22Rv1 (cell line): Measurements from ENCODE around the gene MPRIP.

Experiments
- H3K27ac ChIP-seq: fragments of 450-650 bp; 2 replicates; pipeline ENCODE4 v1.5.1; 2017
- ZFX ChIP-seq: fragments of 450-650 bp; IDR thresholded peaks from 2 replicates; pipeline ENCODE4 v1.6.1; 2017; ENCODE audit warnings: antibody characterized with exemption, borderline replicate concordance
- TF ChIP-seq, protein P1 (sequence below): fragments of 450-650 bp; IDR thresholded peaks from 2 replicates; pipeline ENCODE4 v1.5.1; 2017; ENCODE audit warnings: mild to moderate bottlenecking

MPRIP gene

DNA sequence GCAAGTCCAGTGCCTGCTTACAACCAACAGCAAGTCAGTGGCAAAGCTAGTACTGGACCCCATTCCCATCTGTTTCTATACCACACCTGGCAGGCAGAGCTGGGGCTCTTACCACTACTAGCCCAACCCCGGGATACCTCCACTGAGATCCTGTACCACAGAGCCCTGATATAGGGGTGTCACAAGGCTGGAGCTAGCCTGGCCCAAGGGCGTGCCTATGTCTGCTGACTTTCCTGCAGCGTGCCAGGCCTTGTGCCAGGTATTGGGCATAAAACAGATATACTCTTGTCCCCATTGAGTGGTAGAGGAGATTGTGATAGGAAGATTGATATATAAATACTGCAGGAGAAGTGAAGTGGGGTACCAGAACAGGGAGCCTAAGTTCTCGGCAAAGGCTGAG lies 119.5 kb downstream of the MPRIP start:
- no peak overlapping the region for H3K27ac ChIP-seq
- TF ChIP-seq, protein P1, sequence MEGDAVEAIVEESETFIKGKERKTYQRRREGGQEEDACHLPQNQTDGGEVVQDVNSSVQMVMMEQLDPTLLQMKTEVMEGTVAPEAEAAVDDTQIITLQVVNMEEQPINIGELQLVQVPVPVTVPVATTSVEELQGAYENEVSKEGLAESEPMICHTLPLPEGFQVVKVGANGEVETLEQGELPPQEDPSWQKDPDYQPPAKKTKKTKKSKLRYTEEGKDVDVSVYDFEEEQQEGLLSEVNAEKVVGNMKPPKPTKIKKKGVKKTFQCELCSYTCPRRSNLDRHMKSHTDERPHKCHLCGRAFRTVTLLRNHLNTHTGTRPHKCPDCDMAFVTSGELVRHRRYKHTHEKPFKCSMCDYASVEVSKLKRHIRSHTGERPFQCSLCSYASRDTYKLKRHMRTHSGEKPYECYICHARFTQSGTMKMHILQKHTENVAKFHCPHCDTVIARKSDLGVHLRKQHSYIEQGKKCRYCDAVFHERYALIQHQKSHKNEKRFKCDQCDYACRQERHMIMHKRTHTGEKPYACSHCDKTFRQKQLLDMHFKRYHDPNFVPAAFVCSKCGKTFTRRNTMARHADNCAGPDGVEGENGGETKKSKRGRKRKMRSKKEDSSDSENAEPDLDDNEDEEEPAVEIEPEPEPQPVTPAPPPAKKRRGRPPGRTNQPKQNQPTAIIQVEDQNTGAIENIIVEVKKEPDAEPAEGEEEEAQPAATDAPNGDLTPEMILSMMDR: no peak
- no peak for TF ChIP-seq ZFX

DNA sequence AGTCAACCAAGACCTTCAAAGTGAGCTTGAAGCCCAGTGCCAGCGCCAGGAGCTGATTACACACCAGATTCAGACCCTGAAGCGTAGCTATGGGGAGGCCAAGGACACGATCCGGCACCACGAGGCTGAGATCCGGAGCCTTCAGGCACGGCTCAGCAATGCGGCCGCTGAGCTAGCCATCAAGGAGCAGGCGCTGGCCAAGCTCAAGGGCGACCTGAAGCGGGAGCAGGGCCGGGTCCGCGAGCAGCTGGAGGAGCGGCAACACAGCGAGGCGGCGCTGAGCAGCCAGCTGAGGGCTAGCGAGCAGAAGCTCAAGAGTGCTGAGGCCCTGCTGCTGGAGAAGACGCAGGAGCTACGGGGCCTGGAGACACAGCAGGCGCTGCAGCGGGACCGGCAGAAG lies 121.9 kb downstream of the MPRIP start:
- TF ChIP-seq, protein P1: no peak
- TF ChIP-seq ZFX: no peak

DNA sequence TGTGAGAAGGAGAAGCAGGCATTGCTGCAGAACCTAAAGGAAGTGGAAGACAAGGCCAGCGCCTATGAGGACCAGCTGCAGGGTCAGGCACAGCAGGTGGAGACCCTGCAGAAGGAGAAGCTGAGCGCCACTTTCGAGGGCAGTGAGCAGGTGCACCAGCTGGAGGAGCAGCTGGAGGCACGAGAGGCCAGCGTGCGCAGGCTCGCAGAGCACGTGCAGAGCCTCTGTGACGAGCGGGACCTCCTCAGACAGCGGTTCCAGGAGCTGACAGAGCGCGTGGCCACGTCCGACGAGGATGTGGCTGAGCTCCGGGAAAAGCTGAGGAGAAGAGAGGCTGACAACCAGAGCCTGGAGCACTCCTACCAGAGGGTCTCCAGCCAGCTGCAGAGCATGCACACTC lies 122.4 kb downstream of the MPRIP start:
- H3K27ac ChIP-seq: no peak overlapping the region
- no peak for TF ChIP-seq ZFX
- TF ChIP-seq, protein P1: no peak

More for the DNA sequence above, 121.9 kb downstream of the MPRIP start:
- H3K27ac ChIP-seq: no peak overlapping the region

DNA sequence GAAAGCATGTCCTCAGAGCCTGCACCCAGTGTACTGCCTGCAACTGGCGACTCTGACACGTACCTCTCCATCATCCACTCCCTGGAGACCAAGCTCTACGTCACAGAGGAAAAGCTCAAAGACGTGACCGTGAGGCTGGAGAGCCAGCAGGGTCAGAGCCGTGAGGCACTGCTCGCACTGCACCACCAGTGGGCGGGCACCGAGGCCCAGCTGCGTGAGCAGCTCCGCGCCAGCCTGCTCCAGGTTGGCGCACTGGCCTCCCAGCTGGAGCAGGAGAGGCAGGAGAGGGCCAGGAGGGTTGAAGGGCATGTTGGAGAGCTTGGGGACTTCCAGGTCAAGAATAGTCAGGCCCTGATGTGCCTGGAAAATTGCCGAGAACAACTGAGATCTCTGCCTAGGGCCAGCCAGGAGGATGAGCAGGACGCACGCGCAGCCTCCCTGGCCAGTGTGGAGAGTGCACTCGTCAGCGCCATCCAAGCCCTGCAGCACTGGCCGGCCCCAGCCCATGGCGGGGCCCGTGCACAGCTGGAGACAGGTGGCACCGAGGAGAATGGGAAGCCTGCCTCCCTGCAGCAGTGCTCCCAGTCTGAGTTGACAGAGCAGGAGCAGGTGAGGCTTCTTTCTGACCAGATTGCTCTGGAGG lies 123.5 kb downstream of the MPRIP start:
- no peak for TF ChIP-seq ZFX
- TF ChIP-seq, protein P1: no peak

DNA sequence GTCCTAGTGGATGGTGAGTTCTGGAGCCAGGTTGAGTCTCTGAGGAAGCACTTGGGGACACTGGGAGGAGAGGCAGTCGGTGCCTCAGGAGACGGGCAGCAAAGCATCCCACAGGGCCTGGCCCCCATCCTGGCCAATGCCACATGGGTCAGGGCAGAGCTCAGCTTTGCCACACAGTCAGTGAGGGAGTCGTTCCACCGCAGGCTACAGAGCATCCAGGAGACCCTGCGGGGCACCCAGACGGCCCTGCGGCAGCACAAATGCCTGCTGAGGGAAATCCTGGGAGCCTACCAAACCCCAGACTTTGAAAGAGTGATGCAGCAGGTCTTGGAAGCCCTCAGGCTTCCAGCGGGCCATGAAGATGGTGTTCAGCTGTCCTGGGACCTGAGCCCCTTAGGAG lies 124.2 kb downstream of the MPRIP start:
- H3K27ac ChIP-seq: no peak overlapping the region
- TF ChIP-seq ZFX: no peak
- TF ChIP-seq, protein P1: no peak

More for the DNA sequence above, 123.5 kb downstream of the MPRIP start:
- no peak overlapping the region for H3K27ac ChIP-seq

DNA sequence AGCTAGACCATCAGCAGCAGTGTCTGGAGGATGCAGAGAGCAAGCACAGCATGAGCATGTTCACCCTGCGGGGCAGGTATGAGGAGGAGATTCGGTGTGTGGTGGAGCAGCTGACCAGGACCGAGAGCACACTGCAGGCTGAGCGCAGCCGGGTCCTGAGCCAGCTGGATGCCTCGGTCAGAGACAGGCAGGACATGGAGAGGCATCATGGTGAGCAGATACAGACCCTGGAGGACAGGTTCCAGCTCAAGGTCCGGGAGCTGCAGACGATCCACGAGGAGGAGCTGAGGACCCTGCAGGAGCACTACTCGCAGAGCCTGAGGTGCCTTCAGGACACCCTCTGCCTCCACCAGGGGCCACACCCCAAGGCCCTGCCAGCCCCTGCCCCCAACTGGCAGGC lies 125.1 kb downstream of the MPRIP start:
- H3K27ac ChIP-seq: no peak overlapping the region
- TF ChIP-seq, protein P1: no peak
- TF ChIP-seq ZFX: no peak

DNA sequence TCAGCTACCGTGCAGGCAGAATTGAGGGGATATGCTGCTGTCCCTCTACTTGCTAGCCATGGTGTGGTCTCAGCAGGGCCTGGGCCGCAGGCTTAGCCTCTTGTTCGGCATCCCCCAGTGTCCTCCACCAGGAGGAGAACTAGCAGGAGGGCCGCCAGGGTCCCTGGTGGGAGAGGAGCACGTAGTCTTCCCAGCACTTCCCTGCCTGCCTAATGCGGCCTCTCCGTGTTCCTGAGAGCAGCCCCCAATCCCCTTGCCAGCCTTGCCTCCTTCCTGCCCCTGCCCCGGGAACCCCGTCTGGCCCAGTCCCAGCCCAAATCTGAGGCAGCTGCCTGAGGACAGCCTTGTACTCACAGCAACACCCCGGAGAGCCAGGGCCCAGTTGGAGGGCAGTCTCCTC lies 125.7 kb downstream of the MPRIP start:
- TF ChIP-seq, protein P1: no peak
- no peak for TF ChIP-seq ZFX
- no peak overlapping the region for H3K27ac ChIP-seq
